K562 (cell line): ENCODE results near the gene DOLPP1. TPM values are rescaled to one million over a fixed set of nuclear protein-coding genes. Genes with fewer than 3 reads are reported as not detected.
A peak's percentile ranks its signal among the peaks of the same experiment; 100 is the strongest.

Experiments used
- ATAC-seq: fragments of 200-7000 bp; cut with Tn5 transposase; 3 replicates; pipeline ENCODE4 v1.9.1; 2020; ENCODE audit warnings: moderate library complexity
- BruUV-seq: library from RNA; stranded (reverse); fragments of 400-500 nt; replicated peaks from 2 replicates; lab custom pipeline; 2021; lab: Mats Ljungman, UMichigan
- CTCF ChIA-PET: fragments of 300-600 bp; formaldehyde crosslinking; extraction: SDS; loops from one replicate; lab custom pipeline; 2021; ENCODE audit warnings: low intra/inter-chr PET ratio; lab: Yijun Ruan, JAX
- POLR2A ChIA-PET: fragments of 300-600, 350-650 bp; sonication (Branson Sonifier 250); formaldehyde crosslinking; extraction: SDS; loops from one replicate; lab custom pipeline; 2021; ENCODE audit warnings: antibody characterized with exemption, inconsistent platforms; lab: Yijun Ruan, JAX
- DNase-seq, 4 experiments: peaks; one replicate each; pipeline versions ENCODE4 v3.0.0 to v3.0.0-alpha.2; 2011 to 2018; ENCODE audit warnings: low spot score in 3 of 4, mixed read lengths in 3 of 4; ENCODE audit errors: extremely low read depth in 1 of 4
- FAIRE-seq: peaks from 2 replicates; lab custom pipeline; 2011; peaks lifted over from hg19 to GRCh38; lab: Jason Lieb, UNC
- H2AFZ ChIP-seq: 2 replicates; pipeline ENCODE4 v1.6.0; 2011; ENCODE audit warnings: low read depth, low read length, control low read depth, inconsistent platforms
- H3K27ac ChIP-seq: fragments of 200-600 bp; 3 replicates; pipeline ENCODE4 v1.8.0; 2011; ENCODE audit warnings: low read depth, mild to moderate bottlenecking, control low read depth, inconsistent platforms, low read length, moderate library complexity, mixed read lengths; ENCODE audit errors: extremely low read depth
- H3K27me3 ChIP-seq, 2 experiments: fragments of 300-600 bp in 1 of 2; 2 replicates in 1 of 2; 3 replicates in 1 of 2; pipeline versions ENCODE4 v1.6.0 to v1.8.0; 2011; ENCODE audit warnings: inconsistent platforms in 2 of 2, low read length in 2 of 2, mild to moderate bottlenecking in 1 of 2, mixed read lengths in 1 of 2, moderate library complexity in 1 of 2; ENCODE audit not compliant: control insufficient read depth in 2 of 2, insufficient read depth in 2 of 2
- H3K36me3 ChIP-seq: fragments of 300-600 bp; 3 replicates; pipeline ENCODE4 v1.8.0; 2011; ENCODE audit warnings: mild to moderate bottlenecking, low read length, inconsistent platforms; ENCODE audit not compliant: control insufficient read depth, insufficient read depth
- H3K4me1 ChIP-seq, 2 experiments: fragments of 200-600 bp in 1 of 2; replicated peaks in 1 of 2; 2 replicates in 1 of 2; 3 replicates in 1 of 2; pipeline versions ENCODE4 v1.5.1 to v1.8.0; 2011; ENCODE audit warnings: inconsistent platforms in 2 of 2, low read length in 2 of 2, mild to moderate bottlenecking in 1 of 2, mixed read lengths in 1 of 2, moderate library complexity in 1 of 2; ENCODE audit not compliant: control insufficient read depth in 2 of 2, insufficient read depth in 2 of 2
- H3K4me2 ChIP-seq: 2 replicates; pipeline ENCODE4 v1.6.1; 2011; ENCODE audit warnings: low read length, control low read depth, inconsistent platforms, mixed read lengths; ENCODE audit not compliant: insufficient read depth
- H3K4me3 ChIP-seq: fragments of 200-600 bp; sonication (generic), shearing (Covaris generic); 2 replicates; pipeline ENCODE4 v1.5.1; 2016; ENCODE audit warnings: control low read depth, inconsistent platforms
- H3K79me2 ChIP-seq: fragments of 200-600 bp; 3 replicates; pipeline ENCODE4 v1.8.0; 2011; ENCODE audit warnings: low read length, inconsistent platforms; ENCODE audit not compliant: control insufficient read depth, insufficient read depth
- H3K9ac ChIP-seq, 2 experiments: 2 replicates each; pipeline versions ENCODE4 v1.6.0 to v1.6.1; 2011; ENCODE audit warnings: low read depth in 2 of 2, low read length in 2 of 2, control low read depth in 1 of 2, inconsistent platforms in 1 of 2, mild to moderate bottlenecking in 1 of 2, mixed read lengths in 1 of 2; ENCODE audit not compliant: insufficient read depth in 1 of 2
- H3K9me1 ChIP-seq: one replicate; pipeline ENCODE4 v1.6.0; 2011; ENCODE audit warnings: inconsistent platforms, mild to moderate bottlenecking, low read length, moderate library complexity; ENCODE audit not compliant: control insufficient read depth, insufficient read depth
- H3K9me3 ChIP-seq: replicated peaks from 2 replicates; pipeline ENCODE4 v1.5.1; 2011; ENCODE audit warnings: low read depth, low read length, inconsistent platforms; ENCODE audit not compliant: control insufficient read depth, insufficient read depth
- H4K20me1 ChIP-seq: replicated peaks from 2 replicates; pipeline ENCODE4 v1.6.1; 2011; ENCODE audit warnings: low read length, inconsistent platforms, mixed read lengths; ENCODE audit not compliant: control insufficient read depth, insufficient read depth
- DLX4 ChIP-seq: fragments of 250-450 bp; sonication (Bioruptor Pico); IDR thresholded peaks from 2 replicates; pipeline ENCODE4 v1.6.1; 2021; ENCODE audit warnings: mild to moderate bottlenecking
- ELF2 ChIP-seq: fragments of 250-450 bp; sonication (Bioruptor Pico); IDR thresholded peaks from 2 replicates; pipeline ENCODE4 v1.5.0; 2021; ENCODE audit warnings: mild to moderate bottlenecking
- FOXA3 ChIP-seq, 2 experiments: fragments of 450-650 bp in 1 of 2; sonication (generic) in 1 of 2; formaldehyde crosslinking; IDR thresholded peaks in 1 of 2; conservative IDR thresholded peaks in 1 of 2; 2 replicates each; pipeline versions ENCODE4 v1.4.0 to v1.8.0; 2020 to 2022; ENCODE audit warnings: mild to moderate bottlenecking in 2 of 2, missing genetic modification reagents in 1 of 2
- FOXK1 ChIP-seq: sonication (generic); formaldehyde crosslinking; IDR thresholded peaks from 2 replicates; pipeline ENCODE4 v1.8.0; 2022; ENCODE audit warnings: missing genetic modification reagents, mild to moderate bottlenecking, borderline replicate concordance
- FOXK2 ChIP-seq, 2 experiments: fragments of 450-650 bp; IDR thresholded peaks in 1 of 2; conservative IDR thresholded peaks in 1 of 2; 2 replicates each; pipeline ENCODE4 v1.6.1; 2016; ENCODE audit warnings: low read depth in 2 of 2, mild to moderate bottlenecking in 1 of 2
- NFYB ChIP-seq: IDR thresholded peaks from 2 replicates; pipeline ENCODE4 v1.6.1; 2011; ENCODE audit warnings: mild to moderate bottlenecking, moderate library complexity; ENCODE audit not compliant: insufficient read length; ENCODE audit errors: extremely low read depth
- SMC3 ChIP-seq: conservative IDR thresholded peaks from 2 replicates; pipeline ENCODE4 v1.6.1; 2011; ENCODE audit warnings: low read depth, low read length, improper control_type of control experiment; ENCODE audit not compliant: insufficient read depth
- U2AF2 ChIP-seq: fragments of 200-400 bp; formaldehyde crosslinking; optimal IDR thresholded peaks from 2 replicates; pipeline ENCODE3; 2017; ENCODE audit warnings: low read depth, mild to moderate bottlenecking, low read length
- ZC3H4 ChIP-seq: sonication (generic); formaldehyde crosslinking; IDR thresholded peaks from 2 replicates; pipeline ENCODE4 v1.9.0; 2021; ENCODE audit warnings: missing genetic modification reagents, borderline replicate concordance
- ZNF384 ChIP-seq: IDR thresholded peaks from 2 replicates; pipeline ENCODE4 v1.6.1; 2012; ENCODE audit warnings: low read depth, low read length, improper control_type of control experiment
- ZNF740 ChIP-seq, 3 experiments: fragments of 200-800 bp in 1 of 3; sonication (Bioruptor generic) in 1 of 3; sonication (generic) in 1 of 3; formaldehyde crosslinking in 1 of 3; IDR thresholded peaks; 2 replicates each; pipeline versions ENCODE4 v1.6.1 to v1.8.0; 2016 to 2022; ENCODE audit warnings: mild to moderate bottlenecking in 2 of 3, missing compliant biosample characterization in 2 of 3, missing genetic modification characterization in 2 of 3, missing genetic modification reagents in 1 of 3
- WGBS: fragments of 100-300 bp; shearing (Covaris generic); methylation state at CpG from one replicate; pipeline ENCODE4 v1.1.6; 2016; ENCODE audit warnings: low coverage, mixed read lengths; ENCODE audit not compliant: insufficient coverage; ENCODE audit errors: missing lambda C conversion rate; 5-methylcytosine and 5-hydroxymethylcytosine counted together
- in situ Hi-C: fragments of 300-500 bp; cut with MboI; formaldehyde crosslinking; loops from 4 replicates; pipeline ENCODE4 v1.15.0; 2018; ENCODE audit warnings: inconsistent platforms, mixed read lengths
- intact Hi-C: fragments of 100-400 bp; cut with micrococcal nuclease; formaldehyde crosslinking; loops from 2 replicates; pipeline ENCODE4 v1.14.2; 2022
- polyA plus RNA-seq, 8 experiments: library from polyadenylated mRNA; depleted of rRNA in 4 of 8; stranded (reverse) in 5 of 8; unstranded in 3 of 8; fragments of >200 nt; fragmentation: Nextera tagmentation in 2 of 8; fragmentation: Illumina TruSeq in 1 of 8; extraction: Ambion mirVana in 2 of 8; extraction: Trizol in 1 of 8; gene quantifications; 2 replicates each; pipeline versions ENCODE4 v1.2.1 to v1.2.3, GENCODE V29; 2011 to 2014; ENCODE audit warnings: inconsistent platforms in 1 of 8, missing spikeins in 1 of 8
- total RNA-seq, 7 experiments: library from RNA; depleted of rRNA in 6 of 7; stranded (reverse); fragments of >200 nt in 6 of 7; fragmentation: Illumina TruSeq in 2 of 7; extraction: Trizol in 2 of 7; gene quantifications; 2 replicates each; pipeline versions ENCODE4 v1.2.1 to v1.2.3, GENCODE V29; 2011 to 2021; ENCODE audit warnings: low replicate concordance in 1 of 7

DOLPP1 gene
- total and polyA plus RNA-seq, 9 of the 15 experiments (the other 6 are each of a cell fraction or from before 2014, with no cell fraction given): 3.0 to 39.8 (median 30.5) TPM

GRCh38 chr9:129137292-129138143, 56.6 kb downstream of the DOLPP1 start:
- Histone ChIP-seq H3K27me3 (no peaks in the 10 kb centered on the region), H3K4me2 (no peak overlapping the region), H3K4me1 (peaks cover 30 to 42% of the 10 kb centered on the region in 2 experiments), H3K27ac (no peak overlapping the region), H2AFZ (no peak overlapping the region), H3K9me3 (no peaks in the 10 kb centered on the region), H3K9me1 (no peaks in the 10 kb centered on the region), H3K9ac (peak overlapping the region in 1 of 2 experiments; percentile 19; a peak in 1 of 4 replicates), H3K79me2 (peaks cover 17% of the 10 kb centered on the region), H4K20me1 (no peaks in the 10 kb centered on the region), H3K36me3 (peaks cover 67% of the 10 kb centered on the region), H3K4me3 (no peak overlapping the region)
- intact Hi-C loops: loop anchor here (10.0 kb wide), 1 partner anchor 647 kb away; no protein-coding TSS in a partner anchor
- CTCF ChIA-PET: interaction anchor here (4.5 kb wide), 1 partner anchor 473 kb away, joined by 53 read pairs; no protein-coding TSS in a partner anchor
- in situ Hi-C loops: no loop called here
- no TSS peak for BruUV-seq
- WGBS: 89% methylated on average over 19 of the region's 19 CpGs
- no peak for ATAC-seq
- no peak for DNase-seq
- no peak for FAIRE-seq
- TF ChIP-seq ZC3H4 (no peak), FOXK1 (CRISPR knock-in tag) (no peak), FOXA3 (CRISPR knock-in tag; conservative IDR thresholded peaks at IDR 0.05 in 1 of 2, IDR thresholded peaks at IDR 0.05 in 1 of 2) (no peak)
- POLR2A ChIA-PET: interaction anchor here (0.5 to 0.7 kb wide), 2 partner anchors 16 to 40 kb away, joined by 3 read pairs; no protein-coding TSS in a partner anchor

GRCh38 chr9:129138144-129138462, 57.2 kb downstream of the DOLPP1 start:
- FAIRE-seq (no peak), DNase-seq (no peak), ATAC-seq (no peak)
- WGBS: 65% methylated on average over 9 of the region's 9 CpGs
- Histone ChIP-seq H3K9ac (peak overlapping the region in 1 of 2 experiments; percentile 19; a peak in 1 of 4 replicates), H3K4me3 (no peak overlapping the region), H3K27ac (no peak overlapping the region), H2AFZ (no peak overlapping the region), H4K20me1 (no peaks in the 10 kb centered on the region), H3K79me2 (peaks cover 17% of the 10 kb centered on the region), H3K4me1 (peaks cover 30 to 43% of the 10 kb centered on the region in 2 experiments), H3K36me3 (peaks cover 67% of the 10 kb centered on the region), H3K4me2 (no peak overlapping the region), H3K27me3 (no peaks in the 10 kb centered on the region), H3K9me3 (no peaks in the 10 kb centered on the region), H3K9me1 (no peaks in the 10 kb centered on the region)
- intact Hi-C loops (loop anchor here (10.0 kb wide), 1 partner anchor 647 kb away; no protein-coding TSS in a partner anchor), in situ Hi-C loops (no loop called here)
- ChIA-PET POLR2A (no interaction called here), CTCF (interaction anchor here (1.3 to 4.5 kb wide), 2 partner anchors 473 to 479 kb away, joined by 5 to 53 read pairs; no protein-coding TSS in a partner anchor)
- BruUV-seq: no TSS peak
- TF ChIP-seq ZNF384 (no peak), DLX4 (CRISPR knock-in tag) (no peak), ZNF740 (CRISPR knock-in tag; IDR thresholded peaks at IDR 0.05) (no peak), ZNF740 (tag; IDR thresholded peaks at IDR 0.05) (no peak), SMC3 (no peak), ELF2 (no peak), NFYB (no peak), U2AF2 (no peak), FOXK2 (conservative IDR thresholded peaks at IDR 0.05 in 1 of 2, IDR thresholded peaks at IDR 0.05 in 1 of 2; ENCODE audit: low read depth in 2 of 2) (no peak)
